HCT116 (cell line): Measurements from ENCODE around the gene SERPINC1. TPM values are rescaled to one million over a fixed set of nuclear protein-coding genes. Genes with fewer than 3 reads are reported as not detected.
"Not testable (repeated sequence)": the region's sequence is repeated elsewhere in the genome, so short reads cannot be mapped to it uniquely, and the experiment has no call there.

Source experiments
- ATAC-seq: fragments of 200-7000 bp; cut with Tn5 transposase; 2 replicates; pipeline ENCODE4 v1.9.1; 2020; ENCODE audit warnings: mild to moderate bottlenecking, moderate library complexity
- BruUV-seq: library from RNA; stranded (reverse); fragments of 400-500 nt; replicated peaks from 2 replicates; lab custom pipeline; 2021; lab: Mats Ljungman, UMichigan
- CTCF ChIA-PET: fragments of 300-600 bp; sonication (Branson Sonifier 250); formaldehyde crosslinking; loops from one replicate; lab custom pipeline; 2021; ENCODE audit warnings: antibody characterized with exemption; lab: Charles Lee
- POLR2A ChIA-PET: fragments of 300-600, 350-600 bp; sonication (Branson Sonifier 250); formaldehyde crosslinking; loops from one replicate; lab custom pipeline; 2021; ENCODE audit warnings: antibody characterized with exemption; lab: Charles Lee
- RAD21 ChIA-PET, 2 experiments: fragments of 300-600 bp; sonication (Branson Sonifier 250); formaldehyde crosslinking; loops; one replicate each; lab custom pipeline; 2023; ENCODE audit warnings: low total read pairs in 2 of 2; ENCODE audit not compliant: uncharacterized antibody in 2 of 2, unreplicated experiment in 2 of 2, low non-redundant PET in 1 of 2; lab: Charles Lee
- DNase-seq: peaks from one replicate; pipeline ENCODE4 v3.0.0-alpha.2; 2010; ENCODE audit warnings: low read depth, low spot score
- H2AFZ ChIP-seq: fragments of 200-600 bp; shearing (Covaris generic), sonication (generic); 2 replicates; pipeline ENCODE4 v1.6.1; 2017; ENCODE audit warnings: low read depth, mixed run types, mixed read lengths, antibody characterized with exemption, low read length; ENCODE audit not compliant: poor library complexity, severe bottlenecking
- H3K27ac ChIP-seq: 2 replicates; pipeline ENCODE4 v1.5.1; 2012; ENCODE audit warnings: low read depth, low read length
- H3K27me3 ChIP-seq: fragments of 200-600 bp; sonication (generic); 2 replicates; pipeline ENCODE4 v1.6.1; 2016; ENCODE audit warnings: mixed run types, low read length, mixed read lengths; ENCODE audit not compliant: insufficient read depth
- H3K36me3 ChIP-seq, 2 experiments: fragments of 200-500 bp in 1 of 2; fragments of 200-600 bp in 1 of 2; sonication (Bioruptor generic) in 1 of 2; sonication (generic) in 1 of 2; 2 replicates each; pipeline versions ENCODE4 v1.5.1 to v1.6.1; 2014 to 2016; ENCODE audit warnings: low read length in 2 of 2, inconsistent platforms in 1 of 2, mixed read lengths in 1 of 2, mixed run types in 1 of 2; ENCODE audit not compliant: insufficient read depth in 2 of 2, control insufficient read depth in 1 of 2
- H3K4me1 ChIP-seq, 2 experiments: fragments of 200-600 bp in 1 of 2; sonication (generic) in 1 of 2; 2 replicates each; pipeline versions ENCODE4 v1.5.1 to v1.6.1; 2012 to 2017; ENCODE audit warnings: low read length in 2 of 2, inconsistent platforms in 1 of 2, mild to moderate bottlenecking in 1 of 2, mixed read lengths in 1 of 2, mixed run types in 1 of 2, moderate library complexity in 1 of 2; ENCODE audit not compliant: insufficient read depth in 2 of 2, control insufficient read depth in 1 of 2
- H3K4me2 ChIP-seq: fragments of 200-600 bp; sonication (generic); 2 replicates; pipeline ENCODE4 v1.6.1; 2017; ENCODE audit warnings: mixed run types, low read length, mixed read lengths
- H3K4me3 ChIP-seq, 2 experiments: fragments of 200-600 bp in 1 of 2; sonication (generic) in 1 of 2; replicated peaks in 1 of 2; 2 replicates each; pipeline ENCODE4 v1.5.1; 2011 to 2016; ENCODE audit warnings: low read length in 2 of 2, control low read depth in 1 of 2, low read depth in 1 of 2, mild to moderate bottlenecking in 1 of 2, mixed read lengths in 1 of 2, mixed run types in 1 of 2
- H3K79me2 ChIP-seq: fragments of 200-600 bp; sonication (generic); 2 replicates; pipeline ENCODE4 v1.6.1; 2017; ENCODE audit warnings: mild to moderate bottlenecking, mixed run types, low read length, moderate library complexity, mixed read lengths; ENCODE audit not compliant: insufficient read depth
- H3K9ac ChIP-seq: fragments of 200-600 bp; sonication (generic); 2 replicates; pipeline ENCODE4 v1.6.1; 2016; ENCODE audit warnings: low read length, mixed read lengths
- H3K9me2 ChIP-seq: fragments of 200-600 bp; sonication (generic), shearing (Covaris generic); 2 replicates; pipeline ENCODE4 v1.6.1; 2017; ENCODE audit warnings: mixed run types, mild to moderate bottlenecking, moderate library complexity; ENCODE audit not compliant: insufficient read depth
- H3K9me3 ChIP-seq, 2 experiments: fragments of 200-500 bp in 1 of 2; fragments of 200-600 bp in 1 of 2; sonication (Bioruptor generic) in 1 of 2; sonication (generic) in 1 of 2; 2 replicates each; pipeline ENCODE4 v1.6.1; 2014 to 2017; ENCODE audit warnings: low read length in 2 of 2, mixed read lengths in 2 of 2, inconsistent platforms in 1 of 2, low read depth in 1 of 2, mild to moderate bottlenecking in 1 of 2, mixed run types in 1 of 2, moderate library complexity in 1 of 2; ENCODE audit not compliant: control insufficient read depth in 1 of 2, insufficient read depth in 1 of 2
- H4K20me1 ChIP-seq: fragments of 200-600 bp; sonication (generic), shearing (Covaris generic); 2 replicates; pipeline ENCODE4 v1.6.1; 2017; ENCODE audit warnings: mixed run types, mild to moderate bottlenecking, moderate library complexity; ENCODE audit not compliant: insufficient read depth
- CBX3 ChIP-seq: IDR thresholded peaks from 2 replicates; pipeline ENCODE4 v1.6.1; 2012; ENCODE audit warnings: low read depth
- EZH2 ChIP-seq: fragments of 200-600 bp; sonication (generic); IDR thresholded peaks from 2 replicates; pipeline ENCODE4 v1.6.1; 2017; ENCODE audit warnings: antibody characterized with exemption, mixed run types
- EZH2phosphoT487 ChIP-seq: fragments of 200-600 bp; IDR thresholded peaks from 2 replicates; pipeline ENCODE4 v1.6.1; 2018; ENCODE audit warnings: antibody characterized with exemption, borderline replicate concordance
- FOSL1 ChIP-seq: IDR thresholded peaks from 2 replicates; pipeline ENCODE4 v1.6.1; 2012; ENCODE audit warnings: low read depth
- MAX ChIP-seq: IDR thresholded peaks from 2 replicates; pipeline ENCODE4 v1.6.1; 2012
- POLR2A ChIP-seq: IDR thresholded peaks from 2 replicates; pipeline ENCODE4 v1.7.0; 2011; ENCODE audit warnings: borderline replicate concordance; ENCODE audit not compliant: insufficient read depth, insufficient read length; ENCODE audit errors: extremely low read depth
- RAD21 ChIP-seq: IDR thresholded peaks from 2 replicates; pipeline ENCODE4 v1.6.1; 2012; ENCODE audit warnings: low read depth, mild to moderate bottlenecking
- SP1 ChIP-seq: IDR thresholded peaks from 2 replicates; pipeline ENCODE4 v1.6.1; 2012; ENCODE audit warnings: low read depth
- SRF ChIP-seq: IDR thresholded peaks from 2 replicates; pipeline ENCODE4 v1.6.1; 2012; ENCODE audit warnings: low read depth
- YY1 ChIP-seq: IDR thresholded peaks from 2 replicates; pipeline ENCODE4 v1.6.1; 2011; ENCODE audit warnings: low read length, low read depth, moderate library complexity, mild to moderate bottlenecking; ENCODE audit not compliant: insufficient replicate concordance; ENCODE audit errors: extremely low read depth
- ZNF274 ChIP-seq: fragments of 200-500 bp; sonication (Bioruptor generic); IDR thresholded peaks from 2 replicates; pipeline ENCODE4 v1.6.1; 2014; ENCODE audit warnings: mild to moderate bottlenecking, low read depth, low read length, inconsistent platforms
- intact Hi-C: fragments of 100-400 bp; cut with micrococcal nuclease; formaldehyde crosslinking; loops from 2 replicates; pipeline ENCODE4 v1.10.0; 2022
- total RNA-seq: library from RNA; stranded (reverse); gene quantifications from one replicate; pipeline ENCODE4 v1.2.1, GENCODE V29; 2021; ENCODE audit not compliant: unreplicated experiment

SERPINC1 gene
- total RNA-seq, 1 experiment from 2014 or later = 0.61 TPM

GRCh38 chr1:173934440-173934839, 17.3 kb upstream of the SERPINC1 start:
- no peak overlapping the region for H3K9ac ChIP-seq
- CTCF ChIA-PET = no interaction called here
- DNase-seq = no peak
- peaks cover 17 to 19% of the 10 kb centered on the region in 2 experiments; a peak in 2 of 4 replicates for H3K36me3 ChIP-seq
- TF ChIP-seq RAD21 (no peak), FOSL1 (no peak), EZH2phosphoT487 (no peak), MAX (no peak), EZH2 (no peak), SRF (no peak), POLR2A (no peak), ZNF274 (no peak), YY1 (no peak), SP1 (no peak), CBX3 (no peak)
- no peaks in the 10 kb centered on the region for H3K9me2 ChIP-seq
- H3K4me3 ChIP-seq = no peak overlapping the region
- H3K27ac ChIP-seq = no peak overlapping the region
- H3K79me2 ChIP-seq = no peaks in the 10 kb centered on the region
- H3K4me2 ChIP-seq = no peak overlapping the region
- H4K20me1 ChIP-seq = no peaks in the 10 kb centered on the region
- no peak for ATAC-seq
- POLR2A ChIA-PET = no interaction called here
- intact Hi-C loops = loop anchor here (5.0 kb wide), 1 partner anchor 48 kb away; no protein-coding TSS in a partner anchor
- RAD21 ChIA-PET = no interaction called here
- H2AFZ ChIP-seq = no peak overlapping the region
- no peaks in the 10 kb centered on the region for H3K27me3 ChIP-seq
- no peaks in the 10 kb centered on the region for H3K9me3 ChIP-seq
- H3K4me1 ChIP-seq = no peaks in the 10 kb centered on the region
- no TSS peak for BruUV-seq

GRCh38 chr1:173930541-173930940, 13.4 kb upstream of the SERPINC1 start:
- H3K4me3 ChIP-seq, H3K27me3 ChIP-seq, H3K27ac ChIP-seq, RAD21 ChIA-PET, H3K9ac ChIP-seq, BruUV-seq, H3K4me2 ChIP-seq, ATAC-seq, H4K20me1 ChIP-seq, DNase-seq, POLR2A ChIA-PET, H3K79me2 ChIP-seq, H3K36me3 ChIP-seq, H3K9me2 ChIP-seq, CTCF ChIA-PET, H3K4me1 ChIP-seq, H2AFZ ChIP-seq, H3K9me3 ChIP-seq: not testable (repeated sequence)
- intact Hi-C loops = loop anchor here (5.0 kb wide), 1 partner anchor 52 kb away; no protein-coding TSS in a partner anchor
